MM.1S (cell line): ENCODE data around the gene OR4D9.

Experiments used
- DNase-seq: peaks from one replicate; pipeline ENCODE4 v3.0.0-alpha.2; 2015
- H2AFZ ChIP-seq: fragments of 300-600 bp; sonication (generic); 2 replicates; pipeline ENCODE4 v1.6.0; 2016; ENCODE audit warnings: antibody characterized with exemption, low read length
- H3F3A ChIP-seq: fragments of 300-600 bp; sonication (generic); 2 replicates; pipeline ENCODE4 v1.6.1; 2016; ENCODE audit warnings: mild to moderate bottlenecking, antibody characterized with exemption, low read length, moderate library complexity, mixed read lengths; ENCODE audit not compliant: insufficient read depth
- H3K27ac ChIP-seq: fragments of 300-600 bp; sonication (generic); 2 replicates; pipeline ENCODE4 v1.5.1; 2016; ENCODE audit warnings: mild to moderate bottlenecking, low read length
- H3K27me3 ChIP-seq: fragments of 300-600 bp; sonication (generic); replicated peaks from 2 replicates; pipeline ENCODE4 v1.6.0; 2016; ENCODE audit warnings: low read length; ENCODE audit not compliant: insufficient read depth
- H3K36me3 ChIP-seq: fragments of 300-600 bp; sonication (generic); replicated peaks from 2 replicates; pipeline ENCODE4 v1.6.1; 2016; ENCODE audit warnings: mild to moderate bottlenecking, low read length, mixed read lengths; ENCODE audit not compliant: insufficient read depth
- H3K4me1 ChIP-seq: fragments of 300-600 bp; sonication (generic); 2 replicates; pipeline ENCODE4 v1.6.1; 2016; ENCODE audit warnings: low read length, mixed read lengths
- H3K4me2 ChIP-seq: fragments of 300-600 bp; sonication (generic); 2 replicates; pipeline ENCODE4 v1.6.0; 2016; ENCODE audit warnings: low read depth, low read length
- H3K4me3 ChIP-seq: fragments of 300-600 bp; sonication (generic); 2 replicates; pipeline ENCODE4 v1.5.1; 2016; ENCODE audit warnings: low read length, mixed read lengths
- H3K79me2 ChIP-seq: fragments of 300-600 bp; sonication (generic); 2 replicates; pipeline ENCODE4 v1.6.1; 2016; ENCODE audit warnings: mixed run types, low read length, mixed read lengths
- H3K9ac ChIP-seq: fragments of 300-600 bp; sonication (generic); 2 replicates; pipeline ENCODE4 v1.6.1; 2016; ENCODE audit warnings: low read length, mixed read lengths
- H3K9me2 ChIP-seq: fragments of 300-600 bp; sonication (generic); replicated peaks from 2 replicates; pipeline ENCODE4 v1.6.1; 2016; ENCODE audit warnings: mild to moderate bottlenecking, low read length, mixed read lengths; ENCODE audit not compliant: insufficient read depth
- H3K9me3 ChIP-seq: fragments of 300-600 bp; sonication (generic); replicated peaks from 2 replicates; pipeline ENCODE4 v1.6.1; 2016; ENCODE audit warnings: mild to moderate bottlenecking, low read length, mixed read lengths; ENCODE audit not compliant: insufficient read depth
- H4K20me1 ChIP-seq: fragments of 300-600 bp; sonication (generic); 2 replicates; pipeline ENCODE4 v1.6.1; 2016; ENCODE audit warnings: mild to moderate bottlenecking, low read length, moderate library complexity, mixed read lengths; ENCODE audit not compliant: insufficient read depth
- EZH2 ChIP-seq: fragments of 300-600 bp; sonication (generic); optimal IDR thresholded peaks from 2 replicates; pipeline ENCODE3; 2017; ENCODE audit warnings: low read depth, mild to moderate bottlenecking, antibody characterized with exemption, low read length, mixed read lengths
- EZH2phosphoT487 ChIP-seq: fragments of 300-600 bp; sonication (generic); IDR thresholded peaks from 2 replicates; pipeline ENCODE4 v1.6.1; 2018; ENCODE audit warnings: antibody characterized with exemption, low read length
- TF ChIP-seq, protein P1 (sequence below): fragments of 300-600 bp; sonication (generic); IDR thresholded peaks from 2 replicates; pipeline ENCODE4 v1.5.1; 2016; ENCODE audit warnings: antibody characterized with exemption, low read length, mixed read lengths

The OR4D9 gene

GRCh38 chr11:59523541-59523940 is 12.2 kb downstream of the OR4D9 start:
- Histone ChIP-seq H3K4me1 (no peaks in the 10 kb centered on the region), H4K20me1 (no peaks in the 10 kb centered on the region), H3K4me3 (no peak overlapping the region)

DNA sequence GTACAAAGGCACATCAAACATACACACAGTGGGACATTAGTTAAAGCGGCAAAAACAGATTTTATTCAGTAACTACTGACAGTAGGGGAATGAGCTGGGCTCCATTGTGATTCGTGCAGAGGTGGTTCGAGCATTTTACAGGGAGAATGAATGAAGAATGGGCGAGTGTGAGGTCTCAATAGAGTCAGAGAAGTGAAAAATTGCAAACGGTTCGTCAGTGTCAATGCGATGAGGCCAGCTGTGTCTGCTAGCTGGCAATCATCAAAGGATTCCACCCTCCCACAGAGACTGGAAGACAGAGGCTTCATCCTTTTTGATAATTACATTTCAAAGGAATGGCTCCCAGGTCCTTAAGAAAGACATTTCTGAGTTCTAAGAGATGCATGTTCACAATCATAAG is 17.4 kb downstream of the OR4D9 start:
- no peak overlapping the region for H3K27ac ChIP-seq

More at GRCh38 chr11:59523541-59523940, 12.2 kb downstream of the OR4D9 start:
- Histone ChIP-seq H3K27ac (no peak overlapping the region), H3K27me3 (no peaks in the 10 kb centered on the region), H3K9me2 (no peaks in the 10 kb centered on the region), H3K36me3 (no peaks in the 10 kb centered on the region), H3K4me2 (no peak overlapping the region), H2AFZ (no peak overlapping the region), H3K79me2 (no peaks in the 10 kb centered on the region), H3K9me3 (no peaks in the 10 kb centered on the region), H3K9ac (no peak overlapping the region), H3F3A (no peaks in the 10 kb centered on the region)
- no peak for DNase-seq
- TF ChIP-seq, protein P1, sequence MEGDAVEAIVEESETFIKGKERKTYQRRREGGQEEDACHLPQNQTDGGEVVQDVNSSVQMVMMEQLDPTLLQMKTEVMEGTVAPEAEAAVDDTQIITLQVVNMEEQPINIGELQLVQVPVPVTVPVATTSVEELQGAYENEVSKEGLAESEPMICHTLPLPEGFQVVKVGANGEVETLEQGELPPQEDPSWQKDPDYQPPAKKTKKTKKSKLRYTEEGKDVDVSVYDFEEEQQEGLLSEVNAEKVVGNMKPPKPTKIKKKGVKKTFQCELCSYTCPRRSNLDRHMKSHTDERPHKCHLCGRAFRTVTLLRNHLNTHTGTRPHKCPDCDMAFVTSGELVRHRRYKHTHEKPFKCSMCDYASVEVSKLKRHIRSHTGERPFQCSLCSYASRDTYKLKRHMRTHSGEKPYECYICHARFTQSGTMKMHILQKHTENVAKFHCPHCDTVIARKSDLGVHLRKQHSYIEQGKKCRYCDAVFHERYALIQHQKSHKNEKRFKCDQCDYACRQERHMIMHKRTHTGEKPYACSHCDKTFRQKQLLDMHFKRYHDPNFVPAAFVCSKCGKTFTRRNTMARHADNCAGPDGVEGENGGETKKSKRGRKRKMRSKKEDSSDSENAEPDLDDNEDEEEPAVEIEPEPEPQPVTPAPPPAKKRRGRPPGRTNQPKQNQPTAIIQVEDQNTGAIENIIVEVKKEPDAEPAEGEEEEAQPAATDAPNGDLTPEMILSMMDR, result no peak
- TF ChIP-seq EZH2phosphoT487, result no peak
- TF ChIP-seq EZH2, result no peak

DNA sequence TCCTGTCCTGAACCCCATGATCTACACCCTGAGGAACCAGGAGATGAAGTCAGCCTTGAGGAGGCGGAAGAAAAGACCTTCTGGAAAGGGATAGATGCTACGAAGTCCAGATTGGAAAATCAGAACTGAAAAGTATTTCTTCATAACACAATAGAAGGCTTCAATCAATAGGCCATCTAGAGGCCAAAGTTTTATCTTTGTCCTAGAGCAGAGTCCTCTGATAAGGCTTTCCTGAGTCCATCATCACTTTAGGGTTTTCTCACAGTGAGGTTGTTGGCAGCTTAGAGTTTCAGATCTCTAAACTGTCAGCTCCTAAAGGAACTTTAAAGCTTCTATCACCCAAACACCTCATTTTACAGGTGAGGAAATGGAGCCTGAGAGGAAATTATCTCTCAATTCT is 21.3 kb downstream of the OR4D9 start:
- no peak overlapping the region for H3K4me3 ChIP-seq
- H3K79me2 ChIP-seq, result no peaks in the 10 kb centered on the region

More for the DNA sequence above, 17.4 kb downstream of the OR4D9 start:
- H3K79me2 ChIP-seq, result no peaks in the 10 kb centered on the region
- no peaks in the 10 kb centered on the region for H3K27me3 ChIP-seq
- H3K4me1 ChIP-seq, result no peaks in the 10 kb centered on the region
- no peaks in the 10 kb centered on the region for H3K9me3 ChIP-seq
- no peak overlapping the region for H3K4me2 ChIP-seq
- no peaks in the 10 kb centered on the region for H3K9me2 ChIP-seq
- H2AFZ ChIP-seq, result no peak overlapping the region
- H3K9ac ChIP-seq, result no peak overlapping the region
- H3K4me3 ChIP-seq, result no peak overlapping the region
- no peaks in the 10 kb centered on the region for H3F3A ChIP-seq
- TF ChIP-seq, protein P1, result no peak
- TF ChIP-seq EZH2phosphoT487, result no peak
- TF ChIP-seq EZH2, result no peak
- no peaks in the 10 kb centered on the region for H3K36me3 ChIP-seq
- no peaks in the 10 kb centered on the region for H4K20me1 ChIP-seq
- DNase-seq, result no peak

More for the DNA sequence above, 21.3 kb downstream of the OR4D9 start:
- no peak overlapping the region for H3K27ac ChIP-seq
- no peak for DNase-seq
- TF ChIP-seq EZH2phosphoT487 (no peak), EZH2 (no peak)
- TF ChIP-seq, protein P1, result no peak
- no peak overlapping the region for H2AFZ ChIP-seq
- H3K9me2 ChIP-seq, result no peaks in the 10 kb centered on the region
- no peaks in the 10 kb centered on the region for H3K9me3 ChIP-seq
- no peak overlapping the region for H3K4me2 ChIP-seq
- H3F3A ChIP-seq, result no peaks in the 10 kb centered on the region
- H4K20me1 ChIP-seq, result no peaks in the 10 kb centered on the region
- H3K4me1 ChIP-seq, result 0 out of 2 replicates have a peak, but pooled peaks cover under 1% of the 10 kb centered on the region
- H3K36me3 ChIP-seq, result no peaks in the 10 kb centered on the region
- no peak overlapping the region for H3K9ac ChIP-seq
- no peaks in the 10 kb centered on the region for H3K27me3 ChIP-seq
